HUES64 (cell line): ENCODE data around the gene BEST1.

Source experiments
- H3K27ac ChIP-seq: 2 replicates; pipeline ENCODE4 v1.7.0; 2013; ENCODE audit warnings: low read depth, low read length, inconsistent platforms
- H3K27me3 ChIP-seq: 2 replicates; pipeline ENCODE4 v1.6.1; 2013; ENCODE audit warnings: mild to moderate bottlenecking, low read length; ENCODE audit not compliant: insufficient read depth
- H3K36me3 ChIP-seq: 2 replicates; pipeline ENCODE4 v1.6.1; 2013; ENCODE audit warnings: mild to moderate bottlenecking, low read length; ENCODE audit not compliant: insufficient read depth
- H3K4me1 ChIP-seq: 2 replicates; pipeline ENCODE4 v1.6.1; 2013; ENCODE audit warnings: mild to moderate bottlenecking, low read length, moderate library complexity; ENCODE audit not compliant: insufficient read depth
- H3K4me3 ChIP-seq: 2 replicates; pipeline ENCODE4 v1.5.1; 2013; ENCODE audit warnings: mild to moderate bottlenecking, low read length, moderate library complexity
- H3K9ac ChIP-seq: 2 replicates; pipeline ENCODE4 v1.6.1; 2013; ENCODE audit warnings: mild to moderate bottlenecking, low read depth, low read length
- H3K9me3 ChIP-seq: 2 replicates; pipeline ENCODE4 v1.6.1; 2013; ENCODE audit warnings: low read depth, low read length; ENCODE audit not compliant: insufficient read depth
- WGBS: fragments of 150-250, 120-280 bp; methylation state at CpG from one replicate; pipeline ENCODE4 v1.1.7; 2013; ENCODE audit warnings: missing lambda C conversion rate; 5-methylcytosine and 5-hydroxymethylcytosine counted together

Gene BEST1

GRCh38 chr11:61975638-61976419 is 25.7 kb downstream of the BEST1 start:
- 92% methylated on average over 14 of the region's 15 CpGs for WGBS
- Histone ChIP-seq H3K4me1 (peaks cover 20% of the 10 kb centered on the region), H3K27ac (no peak overlapping the region), H3K27me3 (no peaks in the 10 kb centered on the region), H3K9ac (no peak overlapping the region), H3K9me3 (no peaks in the 10 kb centered on the region), H3K4me3 (no peak overlapping the region), H3K36me3 (no peaks in the 10 kb centered on the region)

GRCh38 chr11:61976420-61976800 is 26.3 kb downstream of the BEST1 start:
- H3K9me3 ChIP-seq: no peaks in the 10 kb centered on the region
- no peak overlapping the region for H3K27ac ChIP-seq
- H3K27me3 ChIP-seq: 0 out of 2 replicates have a peak, but pooled peaks cover 3% of the 10 kb centered on the region
- WGBS: 91% methylated on average over 8 of the region's 8 CpGs
- no peak overlapping the region for H3K4me3 ChIP-seq
- H3K9ac ChIP-seq: no peak overlapping the region
- peaks cover 15% of the 10 kb centered on the region for H3K4me1 ChIP-seq
- no peaks in the 10 kb centered on the region for H3K36me3 ChIP-seq

GRCh38 chr11:61976813-61977475 is 26.8 kb downstream of the BEST1 start:
- no peak overlapping the region for H3K9ac ChIP-seq
- H3K27me3 ChIP-seq: 0 out of 2 replicates have a peak, but pooled peaks cover 3% of the 10 kb centered on the region
- H3K4me3 ChIP-seq: no peak overlapping the region
- WGBS: 81% methylated on average over 7 of the region's 7 CpGs
- H3K36me3 ChIP-seq: no peaks in the 10 kb centered on the region
- H3K27ac ChIP-seq: no peak overlapping the region
- no peaks in the 10 kb centered on the region for H3K9me3 ChIP-seq
- H3K4me1 ChIP-seq: peaks cover 12% of the 10 kb centered on the region

- H3K9ac ChIP-seq: no peak overlapping the region
- no peak overlapping the region for H3K27ac ChIP-seq
- H3K9me3 ChIP-seq: no peaks in the 10 kb centered on the region
- no peaks in the 10 kb centered on the region for H3K36me3 ChIP-seq
- peaks cover 10% of the 10 kb centered on the region; the same call in 1 of the 2 replicates for H3K27me3 ChIP-seq
- no peak overlapping the region for H3K4me3 ChIP-seq
- no peaks in the 10 kb centered on the region for H3K4me1 ChIP-seq
- 91% methylated on average over 17 of the region's 17 CpGs for WGBS
Measured at GRCh38 chr11:61978703-61979661, 28.8 kb downstream of the BEST1 start.

- no peaks in the 10 kb centered on the region for H3K9me3 ChIP-seq
- H3K4me3 ChIP-seq: no peak overlapping the region
- H3K36me3 ChIP-seq: no peaks in the 10 kb centered on the region
- H3K27ac ChIP-seq: no peak overlapping the region
- peaks cover 13% of the 10 kb centered on the region for H3K27me3 ChIP-seq
- WGBS: 81% methylated on average over 9 of the region's 10 CpGs
- no peaks in the 10 kb centered on the region for H3K4me1 ChIP-seq
- H3K9ac ChIP-seq: no peak overlapping the region
Measured at GRCh38 chr11:61980783-61981541, 30.8 kb downstream of the BEST1 start.

GRCh38 chr11:61983419-61983818 is 33.3 kb downstream of the BEST1 start:
- Histone ChIP-seq H3K36me3 (no peaks in the 10 kb centered on the region), H3K9ac (no peak overlapping the region), H3K4me1 (no peaks in the 10 kb centered on the region), H3K4me3 (no peak overlapping the region), H3K9me3 (peaks cover 4% of the 10 kb centered on the region; the same call in 1 of the 2 replicates), H3K27me3 (peaks cover 13% of the 10 kb centered on the region), H3K27ac (no peak overlapping the region)
- 90% methylated on average over 1 of the region's 1 CpG for WGBS

- H3K4me3 ChIP-seq: no peak overlapping the region
- H3K4me1 ChIP-seq: no peaks in the 10 kb centered on the region
- H3K9me3 ChIP-seq: peaks cover 4% of the 10 kb centered on the region; the same call in 1 of the 2 replicates
- H3K36me3 ChIP-seq: no peaks in the 10 kb centered on the region
- H3K9ac ChIP-seq: no peak overlapping the region
- H3K27me3 ChIP-seq: peaks cover 13% of the 10 kb centered on the region
- no peak overlapping the region for H3K27ac ChIP-seq
- WGBS: 90% methylated on average over 5 of the region's 5 CpGs
Measured at GRCh38 chr11:61985869-61986268, 35.7 kb downstream of the BEST1 start.

- no peak overlapping the region for H3K4me3 ChIP-seq
- no peaks in the 10 kb centered on the region for H3K27me3 ChIP-seq
- no peak overlapping the region for H3K9ac ChIP-seq
- 88% methylated on average over 1 of the region's 3 CpGs for WGBS
- H3K4me1 ChIP-seq: no peaks in the 10 kb centered on the region
- peaks cover 15% of the 10 kb centered on the region for H3K9me3 ChIP-seq
- H3K36me3 ChIP-seq: no peaks in the 10 kb centered on the region
- H3K27ac ChIP-seq: no peak overlapping the region
Measured at GRCh38 chr11:61994981-61995380, 44.8 kb downstream of the BEST1 start.

- peaks cover 15% of the 10 kb centered on the region for H3K9me3 ChIP-seq
- H3K4me3 ChIP-seq: no peak overlapping the region
- WGBS: 92% methylated on average over 4 of the region's 4 CpGs
- H3K36me3 ChIP-seq: no peaks in the 10 kb centered on the region
- H3K9ac ChIP-seq: no peak overlapping the region
- no peaks in the 10 kb centered on the region for H3K27me3 ChIP-seq
- no peak overlapping the region for H3K27ac ChIP-seq
- H3K4me1 ChIP-seq: no peaks in the 10 kb centered on the region; the same call in 1 of the 2 replicates
Measured at GRCh38 chr11:61996933-61997332, 46.8 kb downstream of the BEST1 start.

- Histone ChIP-seq H3K27me3 (no peaks in the 10 kb centered on the region), H3K36me3 (no peaks in the 10 kb centered on the region), H3K4me3 (no peak overlapping the region), H3K9ac (no peak overlapping the region), H3K9me3 (peaks cover 15% of the 10 kb centered on the region), H3K27ac (no peak overlapping the region), H3K4me1 (no peaks in the 10 kb centered on the region; the same call in 1 of the 2 replicates)
- WGBS: 95% methylated on average over 7 of the region's 7 CpGs
Measured at GRCh38 chr11:61999141-61999975, 49.2 kb downstream of the BEST1 start.
